Coronary artery (tissue), 2 donors: ENCODE results near the gene FRMD1.

Experiments used
- DNase-seq: peaks from one replicate; pipeline ENCODE4 v3.0.0-alpha.2; 2017; ENCODE audit warnings: low spot score
- H3K27ac ChIP-seq, 2 donors: fragments of 200-600 bp; sonication (generic); one replicate each; pipeline ENCODE4 v1.5.1; 2016 to 2019
- H3K4me3 ChIP-seq: fragments of 200-600 bp; sonication (generic); 2 replicates; pipeline ENCODE4 v1.5.1; 2016; ENCODE audit warnings: mild to moderate bottlenecking, moderate library complexity
- CTCF ChIP-seq: fragments of 200-600 bp; sonication (generic); IDR thresholded peaks from one replicate; pipeline ENCODE4 v1.5.1; 2019; ENCODE audit warnings: antibody characterized with exemption

FRMD1 gene

DNA sequence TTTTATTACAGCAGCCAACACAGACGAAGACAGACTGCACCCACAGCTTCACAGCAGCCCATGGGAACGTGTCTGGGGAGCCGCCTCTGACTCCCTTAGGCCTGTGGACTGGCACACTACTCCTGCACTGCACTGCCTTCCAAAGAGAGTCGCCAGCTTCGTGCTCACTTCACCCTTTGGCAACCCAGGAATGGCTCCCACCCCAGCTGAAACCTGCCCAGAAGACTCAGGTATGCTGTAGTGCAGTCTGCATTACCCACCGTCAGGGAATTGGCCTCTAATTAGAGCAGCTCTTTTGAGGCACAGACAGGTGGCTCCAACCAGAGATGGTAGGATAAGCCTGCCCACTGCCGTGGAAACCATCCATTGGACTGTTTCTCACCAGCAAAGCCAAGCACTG is 39.9 kb upstream of the FRMD1 start:
- no peak for TF ChIP-seq CTCF
- Histone ChIP-seq H3K4me3 (no peak overlapping the region), H3K27ac (no peak overlapping the region)
- DNase-seq = peak; percentile 52

DNA sequence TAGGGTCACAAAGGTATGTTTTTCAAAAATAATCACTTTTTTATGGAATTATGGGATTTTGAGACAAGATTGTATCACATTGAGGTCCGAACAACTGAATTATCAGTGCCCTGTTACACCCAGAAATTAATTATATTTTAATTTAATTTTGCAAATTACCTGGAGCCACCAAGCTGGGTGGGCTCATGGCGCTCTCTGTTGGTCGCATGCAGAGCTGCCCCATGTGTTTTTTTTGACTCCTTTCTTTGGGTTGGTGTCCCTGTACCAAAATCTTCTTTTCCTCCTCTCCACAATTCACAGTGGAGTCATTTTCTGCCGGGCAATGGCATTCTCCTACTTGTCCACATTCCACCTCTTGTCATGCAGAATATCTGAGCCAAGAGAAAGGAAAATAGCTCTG is 38.9 kb upstream of the FRMD1 start:
- DNase-seq = peak; percentile 28

DNA sequence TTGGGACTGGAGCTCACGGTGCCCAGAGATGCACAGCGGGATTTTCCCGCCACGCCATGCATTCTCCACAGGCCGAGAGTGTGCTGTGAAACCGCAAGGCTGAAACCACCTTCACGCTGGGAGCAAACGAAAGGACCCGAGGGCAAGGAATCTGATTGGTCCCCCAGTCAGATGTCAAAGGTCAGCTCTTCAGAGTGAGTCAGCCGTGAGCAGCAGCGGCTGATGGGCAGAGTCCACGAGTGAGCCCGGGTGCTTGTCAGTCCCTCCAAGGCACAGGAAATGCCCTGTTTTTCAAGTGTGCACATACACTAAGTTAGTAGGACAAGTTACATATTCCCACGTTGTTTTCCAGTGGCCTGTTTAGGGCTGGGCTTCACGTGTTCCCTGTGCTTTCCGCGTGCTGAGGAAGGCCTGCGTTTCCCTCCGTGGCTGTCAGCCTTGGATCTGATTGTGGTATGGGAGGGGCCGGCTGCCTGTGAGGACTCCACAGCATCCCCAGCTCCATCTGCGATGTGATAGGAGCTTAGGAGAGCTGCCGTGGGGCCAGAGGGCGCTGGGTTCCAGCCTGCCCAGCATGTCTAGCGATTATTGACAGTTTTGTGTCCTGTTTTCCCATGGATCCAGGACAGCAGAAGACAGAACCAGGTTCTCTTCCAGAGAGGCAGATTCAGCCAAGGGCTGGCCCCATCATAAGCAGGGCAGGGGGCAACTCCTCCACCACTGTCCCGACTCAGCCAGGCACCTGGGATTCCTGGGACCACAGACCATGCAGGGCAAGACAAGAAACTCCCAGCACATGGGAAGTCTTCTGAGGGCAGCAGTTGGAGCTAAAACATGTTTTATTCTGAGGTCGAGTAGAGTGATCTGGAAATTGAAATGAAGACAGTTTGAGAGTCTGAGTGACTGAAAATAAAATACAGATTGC is 38.2 kb upstream of the FRMD1 start:
- no peak overlapping the region for H3K27ac ChIP-seq
- TF ChIP-seq CTCF = no peak
- no peak overlapping the region for H3K4me3 ChIP-seq
- DNase-seq = peak; percentile 56

More for the DNA sequence above, 38.9 kb upstream of the FRMD1 start:
- no peak overlapping the region for H3K27ac ChIP-seq
- H3K4me3 ChIP-seq = no peak overlapping the region
- no peak for TF ChIP-seq CTCF

DNA sequence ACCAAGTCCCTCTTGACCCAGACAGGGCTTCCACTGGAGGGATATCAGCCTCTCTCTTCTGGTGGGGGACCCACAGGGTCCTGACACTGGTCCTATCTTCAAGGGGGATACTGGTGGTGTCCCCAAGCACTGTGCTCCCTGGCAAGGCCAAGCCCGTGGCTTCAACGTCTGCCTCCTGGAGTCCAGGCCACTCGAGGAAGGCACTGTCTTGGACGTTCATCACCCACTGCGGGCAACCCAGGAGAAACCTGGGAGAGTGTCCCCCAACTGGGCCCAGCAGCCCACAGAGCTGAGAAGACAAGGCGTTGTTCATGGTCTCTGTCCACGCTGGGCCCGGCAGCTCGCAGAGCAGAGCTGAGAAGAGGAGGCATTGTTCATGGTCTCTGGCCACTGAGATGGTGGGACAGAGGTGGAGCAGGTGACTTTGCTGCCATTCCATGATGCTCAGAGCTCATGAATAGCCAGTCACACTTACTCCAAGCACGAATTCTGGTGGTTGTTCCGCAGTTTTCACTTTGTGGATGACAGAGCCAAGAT is 37.5 kb upstream of the FRMD1 start:
- DNase-seq = no peak
- no peak for TF ChIP-seq CTCF
- Histone ChIP-seq H3K27ac (no peak overlapping the region), H3K4me3 (no peak overlapping the region)

DNA sequence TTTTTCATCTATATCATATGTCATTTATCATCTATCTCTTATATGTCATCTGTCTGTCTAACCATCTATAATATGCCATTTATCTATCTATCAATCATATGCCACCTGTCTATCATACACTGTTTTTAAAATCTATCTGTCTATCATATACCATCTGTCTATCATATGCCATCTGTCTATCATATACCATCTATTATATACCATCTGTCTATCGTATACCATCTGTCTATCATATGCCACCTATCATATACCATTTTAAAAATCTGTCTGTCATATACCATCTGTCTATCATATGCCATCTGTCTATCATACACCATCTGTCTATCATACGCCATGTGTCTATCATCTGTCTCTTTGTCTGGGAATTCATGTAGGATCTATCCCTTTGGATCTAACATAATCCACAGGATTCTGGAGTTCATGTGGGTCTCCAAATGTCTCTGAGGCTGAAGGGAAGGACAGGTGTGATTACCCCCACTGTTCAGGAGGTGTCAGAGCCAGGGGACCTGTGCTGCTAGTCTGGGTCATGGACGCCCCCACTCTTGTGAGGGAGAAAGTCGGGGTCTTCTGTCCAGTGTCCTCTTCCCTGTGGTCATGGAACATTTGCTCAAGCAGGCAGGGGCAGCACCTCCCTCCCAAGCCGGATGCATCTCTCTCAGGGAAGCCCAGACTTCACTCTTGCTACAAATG is 36.9 kb upstream of the FRMD1 start:
- no peak for TF ChIP-seq CTCF
- Histone ChIP-seq H3K27ac (no peak overlapping the region), H3K4me3 (no peak overlapping the region)
- no peak for DNase-seq

DNA sequence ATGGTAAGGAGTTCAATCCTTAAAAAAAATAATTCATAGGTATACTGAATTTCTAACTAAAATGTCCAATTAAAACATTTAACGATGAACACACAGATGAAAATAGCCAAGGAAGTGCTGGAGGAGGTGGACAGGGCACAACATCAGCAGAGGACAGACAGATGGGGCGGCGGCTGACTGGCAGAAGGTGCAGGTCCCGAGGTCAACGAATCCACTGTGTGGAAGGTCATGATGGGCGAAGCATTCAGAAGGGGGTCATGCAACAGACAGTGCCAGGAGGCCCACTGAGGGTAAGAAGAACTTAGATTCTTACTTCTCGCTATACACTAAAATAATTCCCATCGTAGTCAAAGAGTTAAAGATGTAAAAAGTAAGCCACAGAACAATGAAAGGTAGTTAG is 34.2 kb upstream of the FRMD1 start:
- no peak for DNase-seq
- Histone ChIP-seq H3K4me3 (no peak overlapping the region), H3K27ac (no peak overlapping the region)
- TF ChIP-seq CTCF = no peak
